NCI-H345 treated with DMSO at 0.1 percent for 48 hours (cell line): ENCODE data around the gene POLR3K.
A peak's percentile ranks its signal among the peaks of the same experiment; 100 is the strongest.

Experiments
- DNase-seq: peaks from one replicate; lab custom pipeline; 2025; ENCODE audit not compliant: unreplicated experiment; lab: John Stamatoyannopoulos, UW

The POLR3K gene

DNA sequence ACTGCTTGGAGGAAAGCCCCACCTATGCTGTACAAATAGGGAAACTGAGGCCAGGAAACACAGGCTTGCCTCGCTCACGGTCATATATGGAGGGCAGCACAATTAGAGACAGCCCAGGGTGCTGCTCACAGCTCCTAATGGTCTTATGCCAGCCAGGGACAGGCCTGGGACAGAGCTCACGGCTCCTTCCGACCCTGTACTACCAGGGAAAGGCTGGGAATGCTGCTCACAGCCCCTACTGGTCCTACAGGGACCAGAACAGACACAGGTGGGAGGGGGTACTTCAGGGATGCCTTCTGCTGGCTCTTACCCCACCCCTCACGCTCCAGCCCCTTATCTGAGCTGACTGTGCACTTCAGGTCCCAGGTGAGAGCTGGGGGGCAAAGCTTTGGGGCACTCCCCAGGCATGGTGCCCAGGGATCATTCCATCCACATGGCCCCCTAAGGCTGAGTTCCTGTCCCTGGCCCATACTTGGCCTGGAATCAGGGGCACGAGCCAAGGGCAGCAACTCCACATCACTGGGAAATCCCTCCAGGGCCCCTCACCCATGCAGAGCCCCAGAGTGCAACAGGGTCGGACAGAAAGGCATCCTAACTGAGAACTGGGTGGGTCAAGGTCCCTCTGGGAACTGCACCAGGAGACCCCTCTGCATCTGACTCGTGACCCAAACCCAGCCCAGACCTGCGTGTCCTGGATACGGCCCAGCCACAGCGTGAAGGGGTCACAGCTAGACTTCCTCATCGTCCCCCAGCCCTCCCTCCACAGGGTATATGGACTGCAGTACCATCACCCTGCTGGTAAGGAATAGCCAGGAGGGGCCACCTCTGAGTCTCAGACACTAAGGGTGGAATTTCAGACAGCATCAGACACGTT is 13.1 kb upstream of the POLR3K start:
- DNase-seq, result no peak

GRCh38 chr16:65745-66144 is 12.3 kb upstream of the POLR3K start:
- peak; percentile 50 for DNase-seq

DNA sequence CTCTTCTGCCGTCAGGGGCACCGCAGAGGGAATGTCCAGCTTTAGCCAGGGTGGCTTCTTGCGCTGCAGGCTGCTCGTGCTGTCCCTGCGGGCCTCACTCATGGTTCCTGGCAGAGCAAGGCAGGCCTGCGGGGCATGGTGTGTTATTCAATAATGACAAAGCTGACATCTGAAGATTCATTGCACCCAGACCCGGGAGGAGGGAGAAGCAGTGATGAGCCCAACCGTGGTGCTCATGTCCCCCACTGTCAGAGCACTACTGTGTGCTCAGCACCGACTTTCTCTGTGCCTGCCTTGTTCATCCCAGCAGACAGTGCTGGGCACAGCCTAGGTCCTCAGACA is 11.5 kb upstream of the POLR3K start:
- DNase-seq, result no peak

DNA sequence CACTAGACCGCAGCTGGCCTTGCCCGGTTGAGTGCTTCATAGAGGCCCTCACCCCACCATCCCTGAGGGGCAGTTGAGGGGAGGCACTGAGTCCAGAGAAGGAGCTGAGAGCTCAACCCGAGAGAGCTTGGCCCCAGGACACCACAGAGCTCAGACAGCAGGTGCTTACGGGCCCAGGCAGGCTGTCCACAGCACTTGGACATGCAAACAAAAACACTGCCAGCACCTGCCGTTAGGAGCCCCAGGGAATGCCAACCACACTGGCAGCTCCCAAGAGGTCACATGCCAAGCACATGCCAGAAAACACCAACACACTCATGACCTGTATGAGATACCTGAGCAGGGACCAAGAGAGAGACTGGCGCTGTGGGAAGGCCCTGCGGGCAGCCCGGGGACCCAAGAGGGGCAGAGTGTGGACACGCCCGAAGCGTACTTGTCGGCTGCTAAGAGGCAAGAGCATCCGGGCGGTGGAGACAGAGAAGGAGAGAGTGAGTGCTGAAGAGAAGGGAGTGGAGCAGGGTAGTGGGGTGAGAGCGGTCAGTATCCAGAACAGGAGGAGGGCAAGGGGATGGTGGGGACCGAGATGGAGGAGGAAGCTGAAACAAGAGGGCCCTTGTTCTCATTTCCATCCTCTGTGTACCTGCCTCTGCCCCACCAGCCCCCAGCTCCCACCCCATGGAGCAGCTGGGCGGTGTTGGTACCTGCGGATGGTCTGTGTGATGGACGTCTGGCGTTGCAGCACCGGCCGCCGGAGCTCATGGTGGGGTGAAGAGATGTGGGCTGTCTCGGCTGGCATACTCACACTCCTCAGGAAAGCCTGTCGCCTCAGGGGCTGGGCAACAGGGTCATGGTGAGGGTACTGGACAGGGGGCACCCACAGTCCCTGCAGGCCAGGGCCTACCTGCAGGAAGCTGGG is 10.8 kb upstream of the POLR3K start:
- DNase-seq, result peak; percentile 21

GRCh38 chr16:63466-63865 is 10.1 kb upstream of the POLR3K start:
- DNase-seq, result no peak

DNA sequence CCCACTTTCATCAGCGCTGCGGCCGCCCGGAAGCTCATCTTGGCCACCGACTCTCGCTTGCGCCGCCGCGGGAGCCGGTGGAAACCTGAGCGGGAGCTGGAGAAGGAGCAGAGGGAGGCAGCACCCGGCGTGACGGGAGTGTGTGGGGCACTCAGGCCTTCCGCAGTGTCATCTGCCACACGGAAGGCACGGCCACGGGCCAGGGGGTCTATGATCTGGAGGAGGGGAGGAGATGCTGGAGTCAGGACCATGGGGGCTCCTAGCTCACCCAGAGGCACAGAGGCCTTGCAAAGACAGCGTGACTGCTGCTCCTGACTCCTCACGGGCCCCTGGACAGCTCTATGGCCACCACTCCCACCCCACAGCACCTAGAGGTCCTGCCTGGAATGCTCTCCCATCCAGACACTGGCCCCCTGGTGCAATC is 9.6 kb upstream of the POLR3K start:
- no peak for DNase-seq

GRCh38 chr16:62283-62967 is 9.0 kb upstream of the POLR3K start:
- DNase-seq, result no peak

GRCh38 chr16:61879-62281 is 8.5 kb upstream of the POLR3K start:
- DNase-seq, result no peak

- no peak for DNase-seq
These were observed 7.8 kb upstream of the POLR3K start for GRCh38 chr16:60929-61878.

DNA sequence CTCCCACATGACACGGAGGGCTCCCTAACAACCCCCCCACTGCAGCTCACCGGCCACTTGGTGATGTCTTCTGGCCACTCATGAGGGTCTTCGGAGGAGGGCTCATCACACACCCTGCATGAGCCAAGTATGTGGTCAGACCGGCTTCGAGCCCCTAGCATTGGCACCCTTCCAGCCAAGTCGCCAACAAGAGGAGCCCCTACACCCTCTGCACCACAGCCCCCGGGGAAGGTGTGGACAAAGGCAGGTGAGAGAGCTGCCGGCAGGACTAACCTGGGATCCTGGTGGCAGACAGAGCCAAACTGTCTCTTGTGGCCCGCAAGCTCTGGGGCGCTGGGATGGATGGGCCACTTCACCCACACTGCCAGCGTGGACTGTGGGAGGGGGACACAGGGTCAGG is 6.8 kb upstream of the POLR3K start:
- DNase-seq, result no peak

DNA sequence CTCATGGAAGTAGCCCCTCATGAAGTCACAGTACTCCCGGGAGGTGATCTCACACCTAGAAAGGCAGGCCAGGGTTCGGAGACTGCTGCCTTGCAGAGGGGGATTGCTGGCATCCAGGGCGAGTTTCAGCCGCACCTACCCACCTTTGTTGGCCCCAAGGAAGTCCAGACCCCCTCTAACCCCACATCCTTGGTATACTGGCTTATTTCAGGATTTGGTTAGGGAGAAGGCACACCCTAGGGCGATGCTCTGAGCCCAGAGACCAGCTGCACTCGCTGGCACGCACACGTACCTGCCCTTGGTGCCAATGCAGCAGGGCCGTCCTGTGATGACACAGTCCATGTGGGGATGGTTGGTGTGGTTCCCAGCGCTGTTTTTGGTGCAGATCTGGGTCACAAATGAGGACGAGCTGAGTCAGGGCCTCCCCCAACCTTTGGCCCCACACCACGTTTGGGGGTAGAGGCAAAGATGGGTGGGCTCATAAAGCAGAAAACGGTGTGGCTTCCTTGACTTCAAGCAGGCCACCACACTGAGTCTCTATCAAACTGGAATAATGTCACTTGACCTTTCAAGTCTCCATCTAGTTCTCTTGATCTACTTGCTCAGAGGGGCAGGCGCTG is 6.1 kb upstream of the POLR3K start:
- DNase-seq, result no peak

GRCh38 chr16:58491-59439 is 5.4 kb upstream of the POLR3K start:
- DNase-seq, result no peak

GRCh38 chr16:57711-58110 is 4.3 kb upstream of the POLR3K start:
- DNase-seq, result no peak

DNA sequence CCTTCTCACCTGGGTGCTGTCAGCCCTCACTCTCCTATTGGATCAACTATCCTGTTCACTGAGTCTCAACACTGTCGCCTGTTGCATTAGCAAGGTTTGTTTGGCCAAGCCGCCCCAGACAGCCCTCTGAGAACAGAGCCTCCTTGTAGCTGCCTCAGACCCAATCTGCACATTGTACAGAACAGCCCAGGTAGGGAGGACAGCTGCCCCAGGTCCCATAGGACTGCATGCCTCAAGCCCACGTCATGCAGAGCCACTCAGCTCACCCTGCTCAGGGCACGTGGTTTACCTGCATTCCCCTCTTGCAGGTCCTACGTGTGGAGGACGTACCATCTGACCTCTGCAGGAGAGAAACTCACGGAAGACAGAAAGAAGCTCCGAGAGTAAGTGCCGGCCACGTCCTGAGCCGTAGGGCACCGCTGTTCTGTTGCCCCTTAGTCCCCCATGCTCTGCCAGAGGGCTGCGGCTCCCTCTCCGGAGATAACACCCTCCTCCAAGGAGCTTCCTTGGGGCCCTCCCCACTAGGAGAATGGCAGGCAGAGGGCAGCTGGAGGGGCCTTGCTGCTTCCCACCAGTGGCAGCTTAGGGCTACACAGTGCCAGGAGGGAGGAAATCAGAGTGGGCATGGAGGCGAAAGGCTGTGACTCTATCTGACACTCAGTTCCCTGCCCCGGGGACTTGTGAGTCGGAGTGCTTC is 3.0 kb upstream of the POLR3K start:
- DNase-seq, result no peak

GRCh38 chr16:55571-56136 is 2.2 kb upstream of the POLR3K start:
- DNase-seq, result no peak

DNA sequence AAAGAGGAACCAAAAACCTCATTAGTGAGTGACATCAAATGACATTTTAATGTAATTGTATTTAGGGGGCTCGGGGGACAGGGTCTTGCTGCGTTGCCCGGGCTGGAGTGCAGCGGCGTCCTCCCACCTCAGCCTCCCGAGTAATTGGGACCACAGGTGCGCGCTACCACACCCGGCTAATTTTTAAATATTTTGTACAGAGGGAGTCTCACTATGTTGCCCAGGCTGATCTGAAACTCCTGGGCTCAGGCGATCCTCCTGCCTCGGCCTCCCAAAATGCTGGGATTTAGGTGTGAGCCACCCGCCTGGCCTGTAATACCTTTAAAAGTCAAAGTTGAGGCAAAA is 801 bp upstream of the POLR3K start:
- DNase-seq, result no peak

DNA sequence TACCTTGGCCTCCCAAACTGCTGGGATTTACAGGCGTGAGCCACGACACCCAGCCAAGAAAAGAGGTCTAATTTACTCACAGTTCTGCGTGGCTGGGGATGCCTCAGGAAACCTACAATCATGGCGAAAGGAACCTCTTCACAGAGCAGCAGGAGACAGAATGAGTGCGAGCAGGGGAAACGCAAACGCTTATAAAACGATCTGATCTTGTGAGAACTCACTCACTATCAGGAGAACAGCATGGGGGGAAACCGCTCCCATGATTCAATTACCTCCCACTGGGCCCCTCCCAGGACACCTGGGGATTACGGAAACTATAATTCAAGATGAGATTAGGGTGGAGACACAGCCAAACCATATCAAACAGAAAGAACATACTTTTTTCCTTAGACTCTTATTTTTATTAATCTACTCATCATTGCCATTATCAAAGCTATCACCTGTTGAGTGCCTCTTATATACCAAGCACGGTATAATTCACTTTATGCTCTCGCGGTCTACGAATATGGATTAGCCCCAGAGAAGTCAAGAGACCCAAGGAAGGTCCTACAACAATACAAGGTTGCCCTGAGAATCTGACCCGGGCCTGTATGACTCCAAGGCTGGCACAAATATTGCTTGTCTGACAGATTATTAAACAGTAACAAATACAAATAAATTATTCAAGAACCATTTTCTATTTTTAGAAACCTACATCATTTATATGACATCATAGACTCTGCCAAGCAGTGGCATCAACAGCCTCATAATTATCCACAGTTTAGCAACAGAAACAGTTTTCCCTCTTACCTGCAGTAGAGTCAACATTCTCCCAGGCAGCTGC is 2.4 kb downstream of the POLR3K start:
- peak; percentile 9 for DNase-seq
